Measurements from ENCODE around the gene ENSA. TPM values are rescaled to one million over a fixed set of nuclear protein-coding genes. Genes with fewer than 3 reads are reported as not detected.
A peak's percentile ranks its signal among the peaks of the same experiment; 100 is the strongest.
"Not testable (repeated sequence)": the region's sequence is repeated elsewhere in the genome, so short reads cannot be mapped to it uniquely, and the experiment has no call there.

Gene ENSA
- polyA plus RNA-seq, 1 donor (not counting 4 experiments of a cell fraction or from before 2014, with no cell fraction given): 102 TPM

DNA sequence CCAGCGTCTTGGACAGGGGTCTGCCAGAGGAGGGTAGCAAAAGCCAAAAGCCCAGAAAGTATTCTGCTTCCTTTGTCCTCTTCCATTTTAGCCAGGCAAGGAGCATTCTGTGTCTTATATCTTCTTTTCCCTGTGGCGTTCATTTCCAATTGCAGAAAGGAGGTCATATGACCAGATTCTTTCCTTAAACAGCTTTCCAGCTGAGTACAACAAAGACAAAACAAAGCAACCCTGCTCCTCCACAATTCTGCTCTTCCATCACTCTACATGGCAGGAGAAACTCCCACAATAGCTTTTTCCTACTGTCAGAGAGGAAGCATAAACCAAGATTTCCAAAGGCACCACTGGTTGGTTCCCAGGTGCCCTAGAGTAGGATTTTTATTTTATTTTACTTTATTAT lies 19.7 kb downstream of the ENSA start:
- TF ChIP-seq EZH2 (IDR thresholded peaks at IDR 0.05; ENCODE audit: low read length): no peak
- TF ChIP-seq, protein P1, sequence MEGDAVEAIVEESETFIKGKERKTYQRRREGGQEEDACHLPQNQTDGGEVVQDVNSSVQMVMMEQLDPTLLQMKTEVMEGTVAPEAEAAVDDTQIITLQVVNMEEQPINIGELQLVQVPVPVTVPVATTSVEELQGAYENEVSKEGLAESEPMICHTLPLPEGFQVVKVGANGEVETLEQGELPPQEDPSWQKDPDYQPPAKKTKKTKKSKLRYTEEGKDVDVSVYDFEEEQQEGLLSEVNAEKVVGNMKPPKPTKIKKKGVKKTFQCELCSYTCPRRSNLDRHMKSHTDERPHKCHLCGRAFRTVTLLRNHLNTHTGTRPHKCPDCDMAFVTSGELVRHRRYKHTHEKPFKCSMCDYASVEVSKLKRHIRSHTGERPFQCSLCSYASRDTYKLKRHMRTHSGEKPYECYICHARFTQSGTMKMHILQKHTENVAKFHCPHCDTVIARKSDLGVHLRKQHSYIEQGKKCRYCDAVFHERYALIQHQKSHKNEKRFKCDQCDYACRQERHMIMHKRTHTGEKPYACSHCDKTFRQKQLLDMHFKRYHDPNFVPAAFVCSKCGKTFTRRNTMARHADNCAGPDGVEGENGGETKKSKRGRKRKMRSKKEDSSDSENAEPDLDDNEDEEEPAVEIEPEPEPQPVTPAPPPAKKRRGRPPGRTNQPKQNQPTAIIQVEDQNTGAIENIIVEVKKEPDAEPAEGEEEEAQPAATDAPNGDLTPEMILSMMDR (optimal IDR thresholded peaks at IDR 0.05 in 1 of 3, IDR thresholded peaks at IDR 0.05 in 1 of 3, conservative IDR thresholded peaks at IDR 0.05 in 1 of 3; ENCODE audit: extremely low read depth in 1 of 3, insufficient read depth in 2 of 3, low read length in 3 of 3): no peak
- peak overlapping the region; percentile 8 for H3K9ac ChIP-seq (ENCODE audit: control insufficient read depth, extremely low read depth, insufficient read depth, low read length)
- peaks cover 49% of the 10 kb centered on the region for H3K4me1 ChIP-seq (ENCODE audit: control insufficient read depth, extremely low read depth, insufficient read depth, low read length)
- H3K9me1 ChIP-seq (ENCODE audit: control insufficient read depth, extremely low read depth, insufficient read depth, low read length): no peaks in the 10 kb centered on the region
- H3K79me2 ChIP-seq (ENCODE audit: control insufficient read depth, insufficient read depth, low read length): peaks cover 1% of the 10 kb centered on the region
- no peak overlapping the region for H3K4me2 ChIP-seq (ENCODE audit: control insufficient read depth, extremely low read depth, insufficient read depth, low read depth, low read length)
- FAIRE-seq (no peak), DNase-seq (ENCODE audit: low read depth, low spot score) (no peak)
- no peak overlapping the region for H3K4me3 ChIP-seq (ENCODE audit: control insufficient read depth in 2 of 3, extremely low read depth in 1 of 3, insufficient read depth in 2 of 3, low read depth in 1 of 3, low read length in 3 of 3)
- no peak overlapping the region for H2AFZ ChIP-seq (ENCODE audit: control insufficient read depth, low read length)
- no peaks in the 10 kb centered on the region for H4K20me1 ChIP-seq (ENCODE audit: control insufficient read depth, extremely low read depth, insufficient read depth, low read length)
- no peaks in the 10 kb centered on the region for H3K27me3 ChIP-seq (ENCODE audit: control insufficient read depth, extremely low read depth, insufficient read depth, low read length)
- dilution Hi-C loops (cut with MboI; ENCODE audit: extremely low pct_ligation_motif_present, low sequenced_read_pairs): no loop called here
- H3K27ac ChIP-seq (ENCODE audit: control insufficient read depth, insufficient read depth, low read length): peak overlapping the region; percentile 91
- peaks cover 0 to 3% of the 10 kb centered on the region in 2 experiments for H3K36me3 ChIP-seq (ENCODE audit: control insufficient read depth in 2 of 2, extremely low read depth in 1 of 2, insufficient read depth in 2 of 2, low read length in 2 of 2)
- no peaks in the 10 kb centered on the region for H3K9me3 ChIP-seq (ENCODE audit: control insufficient read depth, low read depth, low read length)

DNA sequence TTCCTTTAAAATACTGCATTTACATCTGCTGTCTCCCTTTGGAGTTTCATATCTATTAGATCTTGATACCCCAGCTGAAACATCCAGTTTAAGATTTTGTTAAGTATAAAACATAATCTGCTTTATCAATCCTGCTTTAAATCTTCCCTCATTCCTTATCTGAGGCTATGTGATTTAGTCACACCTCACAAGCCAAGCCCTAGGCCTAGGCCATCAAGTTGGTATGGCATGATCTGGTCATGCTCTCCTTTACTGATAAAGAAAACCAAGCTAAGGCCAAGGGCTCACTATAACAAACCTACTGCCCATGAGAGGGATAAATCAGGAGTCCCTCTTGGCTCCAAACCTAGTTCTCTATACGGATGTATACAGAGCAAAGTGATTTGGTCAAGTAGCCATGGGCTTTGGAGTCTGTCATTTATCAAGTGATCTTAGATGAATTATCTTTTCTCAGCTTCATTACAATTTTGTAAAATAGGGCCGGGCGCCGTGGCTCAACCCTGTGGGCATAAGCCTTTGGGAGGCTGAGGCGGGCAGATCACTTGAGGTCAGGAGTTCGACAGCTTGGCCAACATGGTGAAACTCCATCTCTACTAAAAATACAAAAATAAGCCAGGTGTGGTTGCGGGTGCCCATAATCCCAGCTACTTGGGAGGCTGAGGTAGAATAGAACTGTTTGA lies 22.8 kb downstream of the ENSA start:
- FAIRE-seq: no peak
- no peak overlapping the region for H3K27ac ChIP-seq (ENCODE audit: control insufficient read depth, insufficient read depth, low read length)

DNA sequence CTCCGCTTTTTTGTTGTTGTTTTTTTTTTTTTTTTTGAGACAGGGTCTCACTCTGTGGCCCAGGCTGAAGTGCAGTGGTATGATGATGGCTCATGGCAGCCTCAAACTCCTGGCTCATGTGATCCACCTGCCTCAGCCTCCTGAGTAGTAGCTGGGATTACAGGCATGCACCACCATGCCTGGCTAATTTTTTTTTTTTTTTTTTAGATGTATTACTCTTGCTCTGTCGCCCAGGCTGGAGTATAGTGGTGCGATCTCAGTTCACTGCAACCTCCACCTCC lies 24.0 kb downstream of the ENSA start:
- H3K4me2 ChIP-seq (ENCODE audit: control insufficient read depth, extremely low read depth, insufficient read depth, low read depth, low read length): not testable (repeated sequence)

More for the DNA sequence above, 22.8 kb downstream of the ENSA start:
- Histone ChIP-seq H3K9ac (ENCODE audit: control insufficient read depth, extremely low read depth, insufficient read depth, low read length) (no peak overlapping the region), H2AFZ (ENCODE audit: control insufficient read depth, low read length) (no peak overlapping the region), H3K9me1 (ENCODE audit: control insufficient read depth, extremely low read depth, insufficient read depth, low read length) (no peaks in the 10 kb centered on the region), H4K20me1 (ENCODE audit: control insufficient read depth, extremely low read depth, insufficient read depth, low read length) (no peaks in the 10 kb centered on the region), H3K27me3 (ENCODE audit: control insufficient read depth, extremely low read depth, insufficient read depth, low read length) (no peaks in the 10 kb centered on the region), H3K36me3 (ENCODE audit: control insufficient read depth in 2 of 2, extremely low read depth in 1 of 2, insufficient read depth in 2 of 2, low read length in 2 of 2) (no peaks in the 10 kb centered on the region), H3K4me1 (ENCODE audit: control insufficient read depth, extremely low read depth, insufficient read depth, low read length) (peaks cover 41% of the 10 kb centered on the region), H3K9me3 (ENCODE audit: control insufficient read depth, low read depth, low read length) (no peaks in the 10 kb centered on the region), H3K4me3 (ENCODE audit: control insufficient read depth in 2 of 3, extremely low read depth in 1 of 3, insufficient read depth in 2 of 3, low read depth in 1 of 3, low read length in 3 of 3) (no peak overlapping the region), H3K79me2 (ENCODE audit: control insufficient read depth, insufficient read depth, low read length) (peaks cover 4% of the 10 kb centered on the region), H3K4me2 (ENCODE audit: control insufficient read depth, extremely low read depth, insufficient read depth, low read depth, low read length) (no peak overlapping the region)
- DNase-seq (ENCODE audit: low read depth, low spot score): no peak
- TF ChIP-seq, protein P1 (optimal IDR thresholded peaks at IDR 0.05 in 1 of 3, IDR thresholded peaks at IDR 0.05 in 1 of 3, conservative IDR thresholded peaks at IDR 0.05 in 1 of 3; ENCODE audit: extremely low read depth in 1 of 3, insufficient read depth in 2 of 3, low read length in 3 of 3): no peak
- TF ChIP-seq EZH2 (IDR thresholded peaks at IDR 0.05; ENCODE audit: low read length): no peak
- dilution Hi-C loops (cut with MboI; ENCODE audit: extremely low pct_ligation_motif_present, low sequenced_read_pairs): no loop called here

More for the DNA sequence above, 24.0 kb downstream of the ENSA start:
- FAIRE-seq; H2AFZ ChIP-seq (ENCODE audit: control insufficient read depth, low read length); H3K27me3 ChIP-seq (ENCODE audit: control insufficient read depth, extremely low read depth, insufficient read depth, low read length); dilution Hi-C loops (cut with MboI; ENCODE audit: extremely low pct_ligation_motif_present, low sequenced_read_pairs); DNase-seq (ENCODE audit: low read depth, low spot score); H4K20me1 ChIP-seq (ENCODE audit: control insufficient read depth, extremely low read depth, insufficient read depth, low read length); H3K36me3 ChIP-seq (ENCODE audit: control insufficient read depth in 2 of 2, extremely low read depth in 1 of 2, insufficient read depth in 2 of 2, low read length in 2 of 2); H3K79me2 ChIP-seq (ENCODE audit: control insufficient read depth, insufficient read depth, low read length); H3K9me3 ChIP-seq (ENCODE audit: control insufficient read depth, low read depth, low read length); H3K4me3 ChIP-seq (ENCODE audit: control insufficient read depth in 2 of 3, extremely low read depth in 1 of 3, insufficient read depth in 2 of 3, low read depth in 1 of 3, low read length in 3 of 3); H3K9me1 ChIP-seq (ENCODE audit: control insufficient read depth, extremely low read depth, insufficient read depth, low read length): not testable (repeated sequence)
- Histone ChIP-seq H3K4me1 (ENCODE audit: control insufficient read depth, extremely low read depth, insufficient read depth, low read length) (peaks cover 31% of the 10 kb centered on the region), H3K27ac (ENCODE audit: control insufficient read depth, insufficient read depth, low read length) (peak overlapping the region; percentile 82), H3K9ac (ENCODE audit: control insufficient read depth, extremely low read depth, insufficient read depth, low read length) (peak overlapping the region; percentile 23)

Data from keratinocyte (primary cell).